Measurements from ENCODE around the gene PRKN. TPM values are rescaled to one million over a fixed set of nuclear protein-coding genes. Genes with fewer than 3 reads are reported as not detected.

PRKN gene
- total RNA-seq, 6 experiments from 2014 or later = 0.32 TPM; not detected in 5

GRCh38 chr6:162377735-162378134, 349.8 kb downstream of the PRKN start:
- no peak for DNase-seq
- no peaks in the 10 kb centered on the region for H3K27me3 Mint-ChIP-seq (ENCODE audit: insufficient read depth)
- H3K9me3 Mint-ChIP-seq = peaks cover 24% of the 10 kb centered on the region
- no peaks in the 10 kb centered on the region; the same call in 1 of the 2 replicates for H3K36me3 Mint-ChIP-seq (ENCODE audit: low read depth)
- H3K27ac Mint-ChIP-seq = no peak overlapping the region
- TF ChIP-seq CTCF (IDR thresholded peaks at IDR 0.05) = no peak
- no peaks in the 10 kb centered on the region for H3K4me1 Mint-ChIP-seq (ENCODE audit: low read depth)
- H3K4me3 Mint-ChIP-seq = no peak overlapping the region

GRCh38 chr6:162373868-162374267, 353.7 kb downstream of the PRKN start:
- Mint-ChIP-seq H3K36me3 (ENCODE audit: low read depth) (no peaks in the 10 kb centered on the region), H3K4me3 (no peak overlapping the region)

GRCh38 chr6:162373192-162373591, 354.4 kb downstream of the PRKN start:
- Mint-ChIP-seq H3K4me3 (no peak overlapping the region), H3K27ac (no peak overlapping the region), H3K9me3 (peaks cover 28% of the 10 kb centered on the region), H3K27me3 (ENCODE audit: insufficient read depth) (no peaks in the 10 kb centered on the region), H3K36me3 (ENCODE audit: low read depth) (no peaks in the 10 kb centered on the region), H3K4me1 (ENCODE audit: low read depth) (no peaks in the 10 kb centered on the region)
- DNase-seq = no peak
- no peak for TF ChIP-seq CTCF (IDR thresholded peaks at IDR 0.05)

More at GRCh38 chr6:162373868-162374267, 353.7 kb downstream of the PRKN start:
- Mint-ChIP-seq H3K9me3 (peaks cover 27% of the 10 kb centered on the region), H3K4me1 (ENCODE audit: low read depth) (no peaks in the 10 kb centered on the region), H3K27ac (no peak overlapping the region), H3K27me3 (ENCODE audit: insufficient read depth) (no peaks in the 10 kb centered on the region)
- TF ChIP-seq CTCF (IDR thresholded peaks at IDR 0.05) = no peak
- DNase-seq = no peak

GRCh38 chr6:162372106-162372505, 355.5 kb downstream of the PRKN start:
- DNase-seq = no peak
- Mint-ChIP-seq H3K36me3 (ENCODE audit: low read depth) (no peaks in the 10 kb centered on the region; the same call in 1 of the 2 replicates), H3K27me3 (ENCODE audit: insufficient read depth) (peaks cover 2% of the 10 kb centered on the region; the same call in 1 of the 2 replicates), H3K27ac (no peak overlapping the region), H3K4me1 (ENCODE audit: low read depth) (no peaks in the 10 kb centered on the region), H3K4me3 (no peak overlapping the region), H3K9me3 (peaks cover 33% of the 10 kb centered on the region)
- no peak for TF ChIP-seq CTCF (IDR thresholded peaks at IDR 0.05)

GRCh38 chr6:162371121-162371520, 356.4 kb downstream of the PRKN start:
- no peaks in the 10 kb centered on the region for H3K4me1 Mint-ChIP-seq (ENCODE audit: low read depth)
- H3K27ac Mint-ChIP-seq = no peak overlapping the region
- TF ChIP-seq CTCF (IDR thresholded peaks at IDR 0.05) = no peak
- H3K9me3 Mint-ChIP-seq = peaks cover 32% of the 10 kb centered on the region
- DNase-seq = no peak
- H3K27me3 Mint-ChIP-seq (ENCODE audit: insufficient read depth) = peaks cover 2% of the 10 kb centered on the region; the same call in 1 of the 2 replicates
- no peaks in the 10 kb centered on the region; the same call in 1 of the 2 replicates for H3K36me3 Mint-ChIP-seq (ENCODE audit: low read depth)
- H3K4me3 Mint-ChIP-seq = no peak overlapping the region

- H3K36me3 Mint-ChIP-seq (ENCODE audit: low read depth) = no peaks in the 10 kb centered on the region; the same call in 1 of the 2 replicates
- no peaks in the 10 kb centered on the region for H3K4me1 Mint-ChIP-seq (ENCODE audit: low read depth)
- DNase-seq = no peak
- no peak overlapping the region for H3K4me3 Mint-ChIP-seq
- H3K27me3 Mint-ChIP-seq (ENCODE audit: insufficient read depth) = peaks cover 2% of the 10 kb centered on the region; the same call in 1 of the 2 replicates
- H3K27ac Mint-ChIP-seq = no peak overlapping the region
- TF ChIP-seq CTCF (IDR thresholded peaks at IDR 0.05) = no peak
- peaks cover 36% of the 10 kb centered on the region for H3K9me3 Mint-ChIP-seq
These were observed 358.5 kb downstream of the PRKN start for GRCh38 chr6:162369091-162369490.
